ENCODE data around the gene CXCL6.
A peak's percentile ranks its signal among the peaks of the same experiment; 100 is the strongest.

CXCL6 gene

DNA sequence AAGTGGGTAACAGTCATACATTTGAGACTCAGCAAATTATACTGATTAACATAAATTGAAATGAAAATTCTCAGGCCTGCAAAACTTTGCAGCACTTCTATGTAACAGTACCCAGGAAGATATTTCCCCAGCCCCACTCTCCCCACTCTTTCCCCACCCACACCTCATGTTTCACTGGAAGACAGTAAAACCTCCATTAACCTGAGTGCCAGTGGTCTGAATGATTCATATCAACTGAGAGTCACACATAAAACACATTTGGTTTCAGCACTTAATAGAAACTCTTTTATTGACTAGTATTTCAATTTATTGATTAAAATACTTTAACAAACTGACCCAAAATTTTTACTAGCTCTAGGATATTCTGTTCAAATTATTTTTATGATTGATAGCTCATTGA lies 6.9 kb downstream of the CXCL6 start:
- FAIRE-seq, result no peak

DNA sequence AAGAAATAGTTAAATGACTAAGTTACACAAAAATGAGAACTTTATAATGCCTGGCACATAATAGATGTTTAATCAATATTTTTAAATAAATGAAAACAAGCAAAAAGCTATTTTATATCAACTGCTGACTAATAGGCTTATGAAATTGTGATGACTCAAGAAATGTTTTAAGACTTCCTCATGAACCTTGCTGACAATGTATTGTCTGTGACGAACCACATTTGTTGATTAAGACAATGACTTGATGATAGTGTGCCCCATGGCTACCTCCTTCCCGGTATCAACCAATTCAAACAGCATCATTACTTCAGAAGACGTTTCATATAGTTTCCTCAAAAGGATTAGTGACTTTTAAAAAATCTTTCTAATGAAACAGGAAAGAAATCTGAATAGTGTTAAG lies 7.9 kb downstream of the CXCL6 start:
- FAIRE-seq, result no peak

DNA sequence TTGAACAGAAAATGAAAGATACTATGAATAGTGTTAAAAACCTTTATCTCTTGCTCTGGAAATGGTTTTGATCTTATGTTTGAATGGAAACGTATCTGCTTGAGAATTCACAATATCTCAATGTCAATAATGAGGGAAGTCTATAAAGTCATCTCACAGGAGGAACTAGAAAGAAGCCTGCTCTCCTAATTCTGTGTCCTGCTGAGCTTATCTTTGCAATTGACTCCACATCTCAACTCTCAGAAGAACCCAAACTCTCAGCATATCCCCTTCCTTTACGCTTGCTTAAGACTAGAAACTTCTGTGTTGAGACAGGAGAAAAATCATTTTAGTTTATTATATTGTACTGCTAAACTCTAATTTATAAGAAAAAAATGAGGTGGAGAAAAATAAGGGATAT lies 8.3 kb downstream of the CXCL6 start:
- FAIRE-seq, result no peak

DNA sequence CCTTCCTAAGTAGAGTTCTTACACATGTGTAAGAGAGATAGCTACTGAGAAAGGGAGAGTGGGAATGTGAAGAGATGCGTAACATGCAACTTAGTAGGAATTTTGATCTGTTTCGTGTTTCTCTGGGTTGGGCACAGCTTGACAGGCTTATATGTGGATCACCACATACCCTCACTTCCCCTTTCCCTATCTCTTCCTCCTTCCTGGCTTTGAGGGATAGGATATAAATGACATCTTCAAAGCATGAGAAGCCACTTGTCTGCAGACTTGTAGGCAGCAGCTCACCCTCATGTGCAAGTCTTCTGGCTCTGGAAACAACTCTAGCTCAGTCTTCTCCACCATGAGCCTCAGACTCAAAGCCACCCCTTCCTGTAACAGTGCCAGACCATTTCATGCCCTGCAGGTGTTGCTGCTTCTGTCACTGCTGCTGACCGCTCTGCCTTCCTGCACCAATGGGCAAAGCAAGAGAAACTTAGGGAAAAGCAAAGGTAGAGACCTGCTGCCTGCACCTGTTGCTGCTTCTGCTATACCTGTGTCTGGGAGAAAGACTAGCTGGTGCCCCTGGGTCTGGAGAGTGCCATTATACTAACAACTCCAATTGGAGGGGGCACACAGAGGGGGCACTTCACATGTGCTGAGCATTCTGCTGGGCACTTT lies 11.2 kb downstream of the CXCL6 start:
- FAIRE-seq, result no peak

DNA sequence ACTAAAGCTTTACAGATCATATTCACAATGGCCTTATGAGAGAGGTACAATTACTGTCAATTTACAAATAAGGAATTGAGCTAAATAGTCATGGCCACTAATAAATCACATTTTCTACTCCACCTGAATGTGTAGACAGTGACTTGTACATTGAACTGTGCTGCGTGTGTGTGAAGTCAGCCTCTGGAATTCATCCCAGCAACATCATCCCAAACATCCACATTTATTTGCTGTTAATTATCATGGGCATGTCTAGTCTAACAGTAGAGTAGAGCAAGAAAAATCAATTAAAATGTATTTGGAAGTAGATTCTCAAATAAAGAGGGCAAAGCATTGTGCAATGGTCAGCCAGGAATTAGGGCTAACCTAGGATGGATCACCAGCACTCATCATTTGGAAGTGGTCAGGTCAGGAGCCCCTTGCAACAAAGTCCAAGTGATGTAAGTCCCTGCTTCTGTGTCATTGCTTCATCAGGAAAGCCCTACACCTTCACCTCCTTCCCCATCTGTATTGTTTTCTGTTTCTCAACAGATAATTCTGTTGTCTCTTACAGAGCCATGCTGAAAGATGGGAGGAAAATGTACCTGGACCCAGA lies 11.8 kb downstream of the CXCL6 start:
- no peak for FAIRE-seq

DNA sequence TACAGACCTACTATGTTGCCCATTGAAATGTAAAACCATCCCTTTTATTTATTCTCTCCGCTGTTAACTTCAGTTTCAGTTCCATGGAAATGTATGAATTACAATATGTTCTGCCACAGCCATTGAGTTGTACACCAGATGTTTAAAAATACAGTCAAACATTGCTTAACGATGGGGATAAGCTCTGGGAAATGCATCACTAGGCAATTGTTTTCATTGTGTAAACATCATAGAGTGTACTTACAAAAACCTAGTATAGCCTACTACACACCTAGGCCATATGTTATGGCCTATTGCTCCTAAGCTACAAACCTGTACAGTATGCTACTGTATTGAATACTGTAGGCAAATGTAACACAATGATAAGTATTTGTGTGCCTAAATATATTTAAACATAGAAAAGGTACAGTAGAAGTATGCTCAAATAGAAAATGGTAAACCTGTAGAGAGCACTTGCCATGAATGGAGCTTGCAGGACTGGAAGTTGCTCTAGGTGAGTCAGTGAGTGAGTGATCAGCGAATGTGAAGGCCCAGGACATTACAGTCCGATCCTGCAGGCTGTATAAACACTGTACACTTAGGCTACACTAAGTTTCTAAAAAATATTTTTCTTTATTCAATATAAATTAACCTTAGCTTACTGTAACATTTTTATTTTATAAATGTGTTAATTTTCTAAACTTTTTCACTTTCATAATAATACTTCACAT lies 13.9 kb downstream of the CXCL6 start:
- FAIRE-seq, result peak; percentile 65

DNA sequence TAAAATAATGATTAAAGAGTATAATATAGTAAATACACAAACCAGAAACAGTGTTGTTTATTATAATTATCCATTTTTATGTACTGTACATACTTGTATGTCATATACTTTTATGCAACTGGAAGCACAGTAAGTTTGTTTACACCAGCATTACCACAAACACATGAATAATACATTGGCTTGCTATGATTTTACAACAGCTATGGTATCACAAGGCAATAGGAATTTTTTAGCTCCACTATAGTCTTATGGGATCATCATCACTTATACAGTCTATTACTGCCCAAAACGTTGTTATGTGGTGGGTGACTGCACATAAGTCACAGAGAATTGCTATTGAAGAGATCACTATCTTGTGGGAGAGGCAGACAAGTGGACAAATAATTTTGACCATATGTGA lies 14.8 kb downstream of the CXCL6 start:
- no peak for FAIRE-seq

DNA sequence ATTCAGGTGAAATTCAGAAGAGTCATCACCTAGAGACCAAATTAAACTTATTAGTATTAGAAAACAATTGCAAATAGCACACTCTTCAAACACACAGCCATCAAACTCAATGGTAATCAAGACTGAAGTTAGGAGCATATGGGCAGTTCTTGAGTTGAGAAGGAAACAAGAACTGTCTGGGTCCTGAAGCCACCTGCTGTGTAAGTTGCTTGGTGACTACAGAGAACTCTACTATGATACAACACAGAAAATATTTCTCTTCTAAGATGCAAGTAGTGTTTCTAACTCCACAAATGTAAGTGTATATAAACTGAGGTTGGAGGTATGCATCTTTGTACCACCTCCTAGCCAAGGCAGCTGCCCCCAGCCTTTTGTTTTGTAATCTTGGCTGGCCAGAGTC lies 16.3 kb downstream of the CXCL6 start:
- FAIRE-seq, result no peak

DNA sequence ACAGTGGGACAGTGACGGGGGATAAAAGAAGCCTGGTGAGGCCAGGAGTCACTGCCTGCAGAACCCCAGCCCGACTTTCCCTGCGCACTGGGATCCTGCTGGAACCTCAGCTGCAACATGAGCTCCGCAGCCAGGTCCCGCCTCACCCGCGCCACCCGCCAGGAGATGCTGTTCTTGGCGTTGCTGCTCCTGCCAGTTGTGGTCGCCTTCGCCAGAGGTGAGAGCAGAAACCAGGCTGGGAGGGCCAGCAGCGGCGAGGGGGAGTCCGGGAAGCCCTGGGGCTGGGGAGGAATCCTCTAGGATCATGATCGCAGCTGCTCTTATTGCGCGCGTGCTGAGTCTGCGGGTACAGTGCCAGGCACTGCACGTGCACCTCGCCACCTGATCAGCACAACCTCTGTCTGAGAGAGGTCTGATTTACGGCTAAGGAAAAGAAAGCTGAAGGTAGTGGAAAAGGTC lies 16.8 kb downstream of the CXCL6 start, which contains the start of gene PF4V1:
PF4V1 (plus strand) TSS at position 51 of the 459 bp plus-strand sequence; CDS start at position 118, 67 bp downstream.
- no peak for FAIRE-seq

DNA sequence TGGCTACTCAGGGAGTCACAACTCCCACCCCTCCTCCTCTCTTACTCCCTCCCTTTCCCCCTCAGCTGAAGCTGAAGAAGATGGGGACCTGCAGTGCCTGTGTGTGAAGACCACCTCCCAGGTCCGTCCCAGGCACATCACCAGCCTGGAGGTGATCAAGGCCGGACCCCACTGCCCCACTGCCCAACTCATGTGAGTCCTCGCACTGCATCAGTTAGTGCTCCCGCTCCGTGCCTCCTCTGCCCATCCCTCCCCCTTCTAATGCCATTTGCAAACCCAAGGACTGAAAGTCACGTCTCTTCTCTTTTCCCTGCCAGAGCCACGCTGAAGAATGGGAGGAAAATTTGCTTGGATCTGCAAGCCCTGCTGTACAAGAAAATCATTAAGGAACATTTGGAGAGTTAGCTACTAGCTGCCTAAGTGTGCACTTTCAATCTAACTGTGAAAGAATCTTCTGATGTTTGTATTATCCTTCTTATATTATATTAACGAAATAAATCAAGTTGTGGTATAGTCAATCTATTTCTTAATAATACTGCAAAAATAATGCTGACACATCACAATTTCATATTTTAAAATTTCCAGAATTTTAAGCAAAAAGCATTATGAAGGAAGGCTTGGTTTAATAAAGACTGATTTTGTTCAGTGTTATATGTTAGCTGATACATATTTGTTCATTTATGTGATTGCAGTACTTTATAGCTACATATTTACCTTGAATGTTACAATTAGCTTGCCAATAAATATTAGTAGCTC lies 17.4 kb downstream of the CXCL6 start:
- no peak for FAIRE-seq

DNA sequence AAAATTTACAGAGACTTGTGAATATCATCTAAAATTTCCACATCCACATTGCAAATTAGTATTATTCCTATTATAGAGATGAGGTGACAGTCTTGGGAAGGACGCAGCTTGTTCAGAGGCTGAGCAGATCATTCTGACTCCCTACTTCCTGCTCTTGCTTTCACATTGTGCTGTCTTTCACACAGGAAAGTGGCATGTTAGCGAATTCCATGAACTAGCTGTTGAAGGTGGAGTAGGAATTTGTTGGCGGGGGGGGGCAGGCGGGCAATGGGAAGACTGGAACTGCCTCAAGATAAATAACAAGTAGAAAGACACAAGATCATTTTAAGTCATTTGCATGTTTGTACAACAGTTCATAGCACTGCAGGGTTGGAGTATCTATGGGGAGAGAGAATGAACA lies 18.9 kb downstream of the CXCL6 start:
- no peak for FAIRE-seq

DNA sequence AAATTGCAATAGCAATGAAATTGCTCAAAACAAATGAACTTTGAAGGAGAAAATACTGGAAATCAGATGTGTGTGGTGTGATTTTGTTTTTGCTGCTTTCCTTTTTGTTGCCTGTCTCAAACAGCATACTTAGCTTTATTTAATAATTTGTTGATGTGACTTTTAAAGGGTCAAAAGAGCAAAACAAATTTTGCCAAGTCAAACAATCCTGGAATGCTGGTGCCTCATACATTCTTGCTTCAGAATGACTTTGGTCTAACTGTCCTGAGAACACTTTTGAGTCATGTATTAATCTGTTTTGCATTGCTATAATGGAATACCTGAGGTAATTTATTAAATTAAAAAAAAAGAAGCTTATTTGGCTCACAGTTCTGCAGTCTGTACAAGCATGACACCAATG lies 20.0 kb downstream of the CXCL6 start:
- no peak for FAIRE-seq

DNA sequence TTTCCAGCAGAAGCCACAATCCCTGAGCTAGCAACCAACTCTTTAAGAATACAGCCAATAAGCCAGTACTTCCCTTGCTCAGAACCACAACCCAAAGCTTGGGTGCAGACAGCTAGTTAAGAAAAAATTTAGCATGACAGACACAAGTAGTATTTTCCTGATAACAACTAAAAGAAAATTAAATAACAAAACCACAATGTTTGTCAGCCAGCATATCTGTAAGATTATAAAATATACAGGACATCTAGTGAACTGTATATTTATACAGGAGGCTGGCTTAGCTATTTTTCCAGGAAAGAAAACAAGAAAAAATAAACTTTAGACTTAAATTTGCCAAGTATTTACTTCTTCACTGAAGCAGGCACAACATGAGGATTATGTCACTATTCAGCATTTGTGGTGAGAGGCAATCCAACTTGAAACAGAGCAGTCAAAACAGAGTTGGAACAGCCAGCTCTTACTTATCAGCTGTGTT lies 23.2 kb downstream of the CXCL6 start:
- FAIRE-seq, result no peak

DNA sequence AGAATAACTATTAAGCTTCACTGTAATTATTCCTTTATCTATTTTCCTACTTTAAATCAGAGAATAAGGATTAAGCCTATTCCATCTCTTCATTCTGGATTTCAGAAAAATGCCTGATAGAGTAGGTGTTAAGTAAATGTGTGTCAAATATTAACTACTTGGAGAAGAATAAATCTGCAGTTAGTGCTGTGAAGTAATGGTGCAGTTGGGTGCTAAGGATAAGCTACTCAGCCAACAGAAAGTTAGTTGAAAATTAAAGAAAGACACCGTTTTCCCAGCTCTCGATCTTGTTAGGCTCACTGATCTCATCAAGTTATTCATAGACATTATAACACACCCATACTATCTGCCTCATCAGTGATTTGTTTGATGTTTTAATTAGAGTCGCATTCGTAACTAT lies 23.7 kb downstream of the CXCL6 start:
- FAIRE-seq, result no peak

DNA sequence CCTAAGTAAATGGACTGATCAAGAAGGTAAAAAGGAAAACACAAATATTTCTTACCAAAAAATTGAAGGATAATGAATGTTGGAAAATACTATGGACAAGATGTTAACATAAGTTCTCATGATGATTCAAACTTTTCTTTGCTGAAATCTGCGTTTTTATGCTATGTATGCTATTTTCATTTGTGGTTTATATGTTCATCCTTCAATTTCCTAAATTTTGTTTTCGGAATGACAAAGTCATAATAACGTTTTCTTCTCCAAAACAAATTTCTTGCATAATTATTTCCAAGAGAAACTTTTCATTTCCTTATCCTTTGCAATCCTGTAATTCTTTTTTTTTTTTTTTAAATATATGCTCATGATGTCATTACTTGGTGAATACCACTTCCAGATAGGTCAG lies 24.4 kb downstream of the CXCL6 start:
- no peak for FAIRE-seq

DNA sequence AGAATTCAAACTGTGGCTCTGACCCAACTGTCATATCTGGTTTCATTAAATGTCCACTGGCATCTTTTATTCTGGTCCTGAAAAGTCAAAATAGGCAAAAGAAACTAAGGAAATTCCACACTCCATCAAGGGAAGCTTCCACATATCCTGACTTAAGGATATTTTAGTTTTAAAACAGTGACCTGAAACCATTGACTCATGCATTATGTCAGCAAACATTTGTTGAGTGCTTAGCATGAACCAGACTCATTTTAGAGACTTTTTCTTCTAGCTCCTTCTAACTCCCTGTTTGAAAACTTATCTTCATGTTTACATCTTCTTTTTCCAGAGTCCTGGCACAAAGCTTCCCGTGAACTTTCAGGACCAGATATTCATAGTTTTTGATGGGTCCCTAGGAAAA lies 25.8 kb downstream of the CXCL6 start:
- no peak for FAIRE-seq

DNA sequence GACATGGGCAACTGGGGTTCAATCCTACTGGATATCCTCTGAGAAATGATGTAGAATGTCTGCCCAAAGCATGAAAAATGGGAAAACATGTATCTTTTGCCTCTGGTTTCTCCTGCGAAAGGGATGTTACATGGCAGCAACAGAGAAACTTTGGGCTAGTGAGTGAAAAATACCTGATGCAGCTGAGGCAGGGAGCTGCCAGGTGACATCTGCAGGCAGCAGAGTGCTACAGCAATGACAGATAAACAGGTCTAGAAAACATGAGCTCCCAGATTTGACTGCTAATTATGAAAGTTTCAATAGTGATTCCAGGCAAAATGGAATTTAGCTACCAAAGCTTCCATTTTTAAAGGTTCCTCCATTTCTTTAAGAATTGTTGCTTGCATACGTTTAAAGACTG lies 27.9 kb downstream of the CXCL6 start:
- FAIRE-seq, result no peak

DNA sequence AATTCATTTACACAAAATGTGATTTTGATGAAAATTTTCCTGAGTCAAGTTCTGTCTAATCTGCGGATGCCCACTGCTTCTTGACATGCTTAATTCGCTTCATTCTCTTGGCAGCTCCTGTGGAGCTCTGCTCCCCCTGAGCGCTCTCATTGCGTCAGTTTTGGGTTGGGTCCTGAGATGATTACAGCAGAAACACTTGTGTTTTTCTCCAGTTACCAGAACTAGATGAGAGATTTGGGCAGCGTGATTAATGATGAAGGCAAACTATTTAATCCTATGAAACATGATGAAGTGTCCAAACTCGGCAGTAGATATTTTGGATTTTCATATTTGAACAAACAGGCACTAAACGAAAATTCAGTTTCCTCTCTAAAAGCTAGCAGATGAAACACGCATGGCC lies 28.5 kb downstream of the CXCL6 start:
- no peak for FAIRE-seq

DNA sequence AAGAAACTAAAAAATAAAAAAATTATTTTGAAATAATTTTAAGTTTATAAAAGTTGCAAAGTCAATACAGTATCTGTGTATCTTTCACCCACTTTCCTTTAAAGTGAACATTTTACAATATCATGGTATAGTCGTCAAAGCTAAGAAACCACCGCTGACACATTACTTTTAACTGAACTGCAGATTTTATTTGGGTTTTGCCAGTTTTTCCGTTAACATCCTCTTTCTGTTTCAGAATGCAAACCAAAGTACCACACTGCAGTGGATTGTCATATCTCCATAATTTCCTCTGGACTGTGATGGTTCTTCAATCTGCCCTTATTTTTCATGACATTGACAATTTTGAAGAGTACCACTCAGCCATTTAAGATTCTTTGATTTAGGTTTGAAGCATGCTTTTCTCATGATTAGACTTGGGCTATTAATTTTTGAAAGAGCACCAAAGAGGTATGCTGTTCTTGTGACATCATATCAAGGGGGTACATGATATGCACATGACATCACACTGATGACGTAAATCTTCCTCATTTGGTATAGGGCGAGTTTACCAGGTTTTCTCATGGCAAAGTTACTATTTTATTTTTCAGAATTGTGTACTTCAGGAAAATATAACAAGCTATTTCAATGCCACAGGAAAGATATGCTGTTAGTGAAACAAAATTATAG lies 29.1 kb downstream of the CXCL6 start:
- peak; percentile 62 for FAIRE-seq

DNA sequence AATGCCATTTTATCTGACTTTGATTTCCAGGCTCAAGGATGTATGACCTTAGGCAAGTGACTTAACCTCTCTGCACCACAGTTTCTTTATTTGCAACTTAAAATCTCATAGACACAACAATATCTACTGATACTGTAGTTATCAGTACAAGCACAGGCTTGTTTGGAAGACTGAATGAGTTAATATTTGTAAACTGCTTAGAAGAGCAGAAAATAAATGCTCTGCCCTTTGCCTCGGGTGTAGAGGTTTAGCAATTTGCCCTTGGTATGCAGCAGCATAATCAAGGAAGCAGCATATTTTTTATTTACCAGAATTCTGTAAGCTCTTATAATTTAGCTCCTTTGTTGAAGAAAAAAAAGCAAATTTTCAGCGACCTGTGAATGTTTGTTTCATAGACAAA lies 29.8 kb downstream of the CXCL6 start:
- no peak for FAIRE-seq

DNA sequence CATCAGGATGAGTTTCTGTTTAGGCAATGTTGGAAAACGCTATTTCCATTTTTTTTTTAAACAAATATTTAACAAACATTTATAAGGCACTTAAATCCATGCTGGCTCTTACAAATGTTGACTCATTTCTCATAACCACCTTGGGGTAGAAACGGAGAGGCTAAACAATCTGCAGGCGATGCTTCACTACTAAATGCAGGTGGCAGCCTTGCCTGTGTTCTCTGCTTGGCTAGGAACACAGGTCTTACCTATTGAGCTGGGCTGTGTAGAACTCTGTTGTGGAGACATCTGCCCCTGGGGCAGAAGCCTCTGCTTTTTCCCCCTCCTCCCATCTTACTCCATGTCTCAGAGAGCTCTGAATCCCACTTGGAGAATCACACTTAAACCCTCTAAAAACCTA lies 31.3 kb downstream of the CXCL6 start:
- FAIRE-seq, result no peak

DNA sequence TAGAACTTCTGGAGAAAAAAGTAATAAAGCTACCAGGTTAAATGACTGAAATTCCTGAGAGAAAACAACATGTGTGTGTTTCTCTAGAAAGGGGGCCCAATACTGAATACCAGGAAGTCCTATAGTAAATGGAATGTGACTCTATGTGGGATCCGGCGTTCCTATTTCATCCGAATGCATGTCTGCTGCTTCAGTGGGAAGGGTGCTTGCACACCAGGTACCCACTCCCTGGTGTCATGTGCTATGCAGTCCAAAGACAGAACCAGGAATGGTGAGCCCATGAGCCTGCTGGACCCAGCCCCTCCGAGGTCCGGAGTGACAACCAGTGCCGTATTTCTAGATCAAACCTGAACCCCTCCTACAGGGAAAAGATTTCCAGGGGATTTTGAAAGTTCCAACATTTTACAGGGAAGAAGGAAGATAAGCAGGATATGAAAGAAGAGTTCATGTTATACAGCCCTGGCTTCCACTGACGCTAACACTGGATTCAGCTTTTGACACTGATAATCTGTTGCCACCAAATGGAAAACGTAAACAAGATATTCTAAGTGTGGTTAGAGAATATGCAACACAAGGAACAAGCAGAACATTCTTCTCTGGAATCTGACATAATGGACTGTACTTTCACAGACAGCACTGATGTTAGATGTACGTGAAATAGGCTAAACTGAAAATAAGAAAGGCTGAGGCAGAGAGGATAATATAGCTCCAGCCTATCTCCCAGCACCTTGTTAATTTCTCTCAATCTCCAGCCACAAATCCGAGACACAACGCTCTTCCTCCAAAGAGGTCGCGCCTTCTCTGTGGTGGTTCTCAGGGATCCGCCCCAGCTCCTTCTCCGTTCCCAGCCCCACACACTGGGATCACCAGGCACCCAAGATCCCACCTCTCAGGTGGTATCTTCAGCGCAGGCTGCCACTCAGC lies 32.0 kb downstream of the CXCL6 start:
- no peak for FAIRE-seq

Measured in colon (tissue), 2 donors.